Endothelial cell of coronary artery (primary cell): ENCODE data around the gene ZNF583. TPM values are rescaled to one million over a fixed set of nuclear protein-coding genes. Genes with fewer than 3 reads are reported as not detected.

ENCODE experiments used
- total RNA-seq: library from RNA; depleted of rRNA; stranded (reverse); fragments of >200 nt; gene quantifications from 2 replicates; pipeline ENCODE4 v1.2.3, GENCODE V29; 2014

ZNF583 gene
- total RNA-seq = 3.5 and 5.4 TPM in 2 replicates

GRCh38 chr19:56403764-56404704, at the start of gene ZNF583:
TSS of gene ZNF583 (plus strand) at chr19:56404332. CDS start at chr19:56407115, 2,783 bp downstream.

GRCh38 chr19:56393119-56394012, 10.8 kb upstream of the ZNF583 start, which contains the start of gene ZNF582:
TSS of gene ZNF582 (minus strand) at chr19:56393534. CDS start at chr19:56391752, 1,782 bp downstream.

Other genes with a start within 250 kb of the ZNF583 start
- gene GALP, start 228.3 kb upstream of the ZNF583 start, total RNA-seq = not detected in 2 replicates
- not detected in 2 replicates for gene ZSCAN5B, start 206.5 kb upstream of the ZNF583 start, total RNA-seq
- gene ZSCAN5C, start 202.1 kb upstream of the ZNF583 start, total RNA-seq = not detected in 2 replicates
- 0.47 and 0.63 TPM in 2 replicates for gene EDDM13, start 131.6 kb upstream of the ZNF583 start, total RNA-seq
- 7.6 TPM in 2 replicates for gene ZSCAN5A, start 89.5 kb upstream of the ZNF583 start, total RNA-seq
- 1.6 and 2.3 TPM in 2 replicates for gene ZNF582, start 10.8 kb upstream of the ZNF583 start, total RNA-seq
- gene ZNF667, start 73.0 kb downstream of the ZNF583 start, total RNA-seq = 1.1 and 3.2 TPM in 2 replicates
- 0.81 and 2.0 TPM in 2 replicates for gene ZNF471, start 103.5 kb downstream of the ZNF583 start, total RNA-seq
- gene ZFP28, start 134.6 kb downstream of the ZNF583 start, total RNA-seq = 3.5 and 5.4 TPM in 2 replicates
- gene ZNF470, start 163.1 kb downstream of the ZNF583 start, total RNA-seq = 3.1 and 5.5 TPM in 2 replicates
- gene ZNF71, start 191.0 kb downstream of the ZNF583 start, total RNA-seq = 9.5 and 11.6 TPM in 2 replicates
- 0.09 and 0.28 TPM in 2 replicates for gene SMIM17, start 238.8 kb downstream of the ZNF583 start, total RNA-seq